ENCODE results near the gene LGI1.

Gene LGI1

GRCh38 chr10:93716766-93717165 lies 41.0 kb upstream of the LGI1 start:
- Histone ChIP-seq H3K27ac (no peak overlapping the region), H3K4me3 (ENCODE audit: low read depth, low read length) (no peak overlapping the region), H3K36me3 (replicated peaks) (no peaks in the 10 kb centered on the region), H3K27me3 (replicated peaks) (no peaks in the 10 kb centered on the region)
- no peak for TF ChIP-seq CTCF (IDR thresholded peaks at IDR 0.05; ENCODE audit: low read depth, low read length, missing control alignments)
- no peak for DNase-seq
- in situ Hi-C loops (cut with HindIII; ENCODE audit: low pct_ligation_motif_present, low sequenced_read_pairs): no loop called here

GRCh38 chr10:93718937-93719725 lies 38.6 kb upstream of the LGI1 start:
- H3K27me3 ChIP-seq (replicated peaks): no peaks in the 10 kb centered on the region
- H3K27ac ChIP-seq: no peak overlapping the region
- in situ Hi-C loops (cut with HindIII; ENCODE audit: low pct_ligation_motif_present, low sequenced_read_pairs): no loop called here
- H3K4me3 ChIP-seq (ENCODE audit: low read depth, low read length): no peak overlapping the region
- no peaks in the 10 kb centered on the region for H3K36me3 ChIP-seq (replicated peaks)
- no peak for DNase-seq
- peak; percentile 1 for TF ChIP-seq CTCF (IDR thresholded peaks at IDR 0.05; ENCODE audit: low read depth, low read length, missing control alignments)

GRCh38 chr10:93719901-93720300 lies 37.8 kb upstream of the LGI1 start:
- Histone ChIP-seq H3K4me3 (ENCODE audit: low read depth, low read length) (no peak overlapping the region), H3K36me3 (replicated peaks) (no peaks in the 10 kb centered on the region), H3K27me3 (replicated peaks) (no peaks in the 10 kb centered on the region), H3K27ac (no peak overlapping the region)
- in situ Hi-C loops (cut with HindIII; ENCODE audit: low pct_ligation_motif_present, low sequenced_read_pairs): no loop called here
- DNase-seq: no peak
- no peak for TF ChIP-seq CTCF (IDR thresholded peaks at IDR 0.05; ENCODE audit: low read depth, low read length, missing control alignments)

GRCh38 chr10:93722550-93722949 lies 35.2 kb upstream of the LGI1 start:
- no peaks in the 10 kb centered on the region for H3K36me3 ChIP-seq (replicated peaks)
- H3K27me3 ChIP-seq (replicated peaks): peaks cover 18% of the 10 kb centered on the region
- no peak overlapping the region for H3K4me3 ChIP-seq (ENCODE audit: low read depth, low read length)
- no peak for DNase-seq
- in situ Hi-C loops (cut with HindIII; ENCODE audit: low pct_ligation_motif_present, low sequenced_read_pairs): no loop called here
- H3K27ac ChIP-seq: no peak overlapping the region
- no peak for TF ChIP-seq CTCF (IDR thresholded peaks at IDR 0.05; ENCODE audit: low read depth, low read length, missing control alignments)

- Histone ChIP-seq H3K4me3 (ENCODE audit: low read depth, low read length) (no peak overlapping the region), H3K27ac (no peak overlapping the region), H3K27me3 (replicated peaks) (peaks cover 19% of the 10 kb centered on the region), H3K36me3 (replicated peaks) (no peaks in the 10 kb centered on the region)
- TF ChIP-seq CTCF (IDR thresholded peaks at IDR 0.05; ENCODE audit: low read depth, low read length, missing control alignments): no peak
- in situ Hi-C loops (cut with HindIII; ENCODE audit: low pct_ligation_motif_present, low sequenced_read_pairs): no loop called here
- no peak for DNase-seq
These were observed 34.6 kb upstream of the LGI1 start for GRCh38 chr10:93723153-93723552.

GRCh38 chr10:93726024-93726423 lies 31.7 kb upstream of the LGI1 start:
- TF ChIP-seq CTCF (IDR thresholded peaks at IDR 0.05; ENCODE audit: low read depth, low read length, missing control alignments): no peak
- DNase-seq: no peak
- H3K27me3 ChIP-seq (replicated peaks): peaks cover 21% of the 10 kb centered on the region
- no peak overlapping the region for H3K27ac ChIP-seq
- in situ Hi-C loops (cut with HindIII; ENCODE audit: low pct_ligation_motif_present, low sequenced_read_pairs): no loop called here
- H3K4me3 ChIP-seq (ENCODE audit: low read depth, low read length): no peak overlapping the region
- no peaks in the 10 kb centered on the region for H3K36me3 ChIP-seq (replicated peaks)
